ENCODE data around the gene MKNK2. TPM values are rescaled to one million over a fixed set of nuclear protein-coding genes. Genes with fewer than 3 reads are reported as not detected.

MKNK2 gene
- total and polyA plus RNA-seq, 2 experiments from 2014 or later: 28.9 to 78.6 TPM

GRCh38 chr19:2077398-2077797 lies 26.4 kb upstream of the MKNK2 start:
- Histone ChIP-seq H3K27me3 (replicated peaks; ENCODE audit: insufficient read depth) (no peaks in the 10 kb centered on the region), H3K4me2 (ENCODE audit: unreplicated experiment) (no peak overlapping the region), H3F3A (ENCODE audit: insufficient read depth) (no peaks in the 10 kb centered on the region), H3K9me3 (ENCODE audit: low read depth) (no peaks in the 10 kb centered on the region), H3K79me2 (ENCODE audit: insufficient read depth) (peaks cover 27% of the 10 kb centered on the region), H3K27ac (no peak overlapping the region), H3K36me3 (ENCODE audit: low read depth) (peaks cover 22% of the 10 kb centered on the region; the same call in 1 of the 2 replicates), H3K4me3 (no peak overlapping the region), H3K4me1 (ENCODE audit: insufficient read depth) (no peaks in the 10 kb centered on the region), H3K9ac (no peak overlapping the region), H2AFZ (no peak overlapping the region), H4K20me1 (ENCODE audit: insufficient read depth) (no peaks in the 10 kb centered on the region), H3K9me2 (ENCODE audit: insufficient read depth) (no peaks in the 10 kb centered on the region)
- WGBS, 2 experiments (ENCODE audit: low coverage in 1 of 2, low lambda C conversion rate in 2 of 2, missing lambda C conversion rate in 2 of 2): 93 to 98% methylated on average over 7 of the region's 7 CpGs
- in situ Hi-C loops (cut with MboI): no loop called here
- no peak for DNase-seq
- no peak for TF ChIP-seq EZH2 (IDR thresholded peaks at IDR 0.05; ENCODE audit: insufficient read depth, poor library complexity, severe bottlenecking)
- TF ChIP-seq EZH2phosphoT487 (IDR thresholded peaks at IDR 0.05; ENCODE audit: insufficient read depth, low read depth): no peak

DNA sequence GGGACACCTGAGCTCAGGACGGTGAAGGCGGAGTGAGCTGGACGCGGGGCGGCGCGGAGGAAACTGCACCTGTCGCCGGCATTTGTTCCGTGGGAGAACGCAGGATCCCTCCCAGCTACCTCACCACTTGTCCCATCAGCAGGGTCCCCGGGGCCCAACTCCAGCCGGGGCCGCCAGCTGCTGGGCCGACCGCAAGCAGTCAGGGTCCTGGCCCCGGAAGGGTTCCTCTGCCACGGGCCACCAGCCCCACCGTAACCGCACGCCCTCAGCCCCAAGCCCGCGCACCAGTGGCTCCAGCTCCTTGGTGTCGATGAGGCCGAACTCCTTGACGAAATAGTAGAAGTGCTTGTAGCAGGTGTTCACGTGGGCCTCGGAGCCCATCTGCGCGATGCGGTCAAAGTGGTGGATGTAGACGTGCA lies 25.5 kb upstream of the MKNK2 start:
- Histone ChIP-seq H3K27me3 (replicated peaks; ENCODE audit: insufficient read depth) (no peaks in the 10 kb centered on the region), H3K9ac (no peak overlapping the region), H3K79me2 (ENCODE audit: insufficient read depth) (peaks cover 21% of the 10 kb centered on the region), H3K4me1 (ENCODE audit: insufficient read depth) (no peaks in the 10 kb centered on the region), H3K9me3 (ENCODE audit: low read depth) (no peaks in the 10 kb centered on the region), H4K20me1 (ENCODE audit: insufficient read depth) (no peaks in the 10 kb centered on the region), H3K4me2 (ENCODE audit: unreplicated experiment) (no peak overlapping the region), H3K9me2 (ENCODE audit: insufficient read depth) (no peaks in the 10 kb centered on the region), H3K36me3 (ENCODE audit: low read depth) (peaks cover 27% of the 10 kb centered on the region; the same call in 1 of the 2 replicates), H2AFZ (no peak overlapping the region), H3F3A (ENCODE audit: insufficient read depth) (0 out of 2 replicates have a peak, but pooled peaks cover under 1% of the 10 kb centered on the region), H3K4me3 (no peak overlapping the region), H3K27ac (no peak overlapping the region)
- TF ChIP-seq EZH2 (IDR thresholded peaks at IDR 0.05; ENCODE audit: insufficient read depth, poor library complexity, severe bottlenecking) (no peak), EZH2phosphoT487 (IDR thresholded peaks at IDR 0.05; ENCODE audit: insufficient read depth, low read depth) (no peak)
- in situ Hi-C loops (cut with MboI): no loop called here
- 97 to 98% methylated on average over 31 to 32 of the region's 32 CpGs for WGBS, 2 experiments (ENCODE audit: low coverage in 1 of 2, low lambda C conversion rate in 2 of 2, missing lambda C conversion rate in 2 of 2)
- DNase-seq: no peak

- in situ Hi-C loops (cut with MboI): no loop called here
- H3K9ac ChIP-seq: no peak overlapping the region
- 0 out of 2 replicates have a peak, but pooled peaks cover 8% of the 10 kb centered on the region for H3F3A ChIP-seq (ENCODE audit: insufficient read depth)
- DNase-seq: no peak
- TF ChIP-seq EZH2phosphoT487 (IDR thresholded peaks at IDR 0.05; ENCODE audit: insufficient read depth, low read depth): no peak
- TF ChIP-seq EZH2 (IDR thresholded peaks at IDR 0.05; ENCODE audit: insufficient read depth, poor library complexity, severe bottlenecking): no peak
- no peak overlapping the region for H3K4me3 ChIP-seq
- H2AFZ ChIP-seq: no peak overlapping the region
- no peaks in the 10 kb centered on the region for H3K27me3 ChIP-seq (replicated peaks; ENCODE audit: insufficient read depth)
- no peaks in the 10 kb centered on the region for H3K4me1 ChIP-seq (ENCODE audit: insufficient read depth)
- H3K27ac ChIP-seq: no peak overlapping the region
- H4K20me1 ChIP-seq (ENCODE audit: insufficient read depth): no peaks in the 10 kb centered on the region
- H3K79me2 ChIP-seq (ENCODE audit: insufficient read depth): no peaks in the 10 kb centered on the region
- H3K9me3 ChIP-seq (ENCODE audit: low read depth): no peaks in the 10 kb centered on the region
- WGBS, 2 experiments (ENCODE audit: low coverage in 1 of 2, low lambda C conversion rate in 2 of 2, missing lambda C conversion rate in 2 of 2): 95% methylated on average over 28 to 32 of the region's 32 CpGs
- H3K36me3 ChIP-seq (ENCODE audit: low read depth): peaks cover 35% of the 10 kb centered on the region; the same call in 1 of the 2 replicates
- no peaks in the 10 kb centered on the region for H3K9me2 ChIP-seq (ENCODE audit: insufficient read depth)
- H3K4me2 ChIP-seq (ENCODE audit: unreplicated experiment): no peak overlapping the region
These were observed 21.9 kb upstream of the MKNK2 start for GRCh38 chr19:2072757-2073551.

DNA sequence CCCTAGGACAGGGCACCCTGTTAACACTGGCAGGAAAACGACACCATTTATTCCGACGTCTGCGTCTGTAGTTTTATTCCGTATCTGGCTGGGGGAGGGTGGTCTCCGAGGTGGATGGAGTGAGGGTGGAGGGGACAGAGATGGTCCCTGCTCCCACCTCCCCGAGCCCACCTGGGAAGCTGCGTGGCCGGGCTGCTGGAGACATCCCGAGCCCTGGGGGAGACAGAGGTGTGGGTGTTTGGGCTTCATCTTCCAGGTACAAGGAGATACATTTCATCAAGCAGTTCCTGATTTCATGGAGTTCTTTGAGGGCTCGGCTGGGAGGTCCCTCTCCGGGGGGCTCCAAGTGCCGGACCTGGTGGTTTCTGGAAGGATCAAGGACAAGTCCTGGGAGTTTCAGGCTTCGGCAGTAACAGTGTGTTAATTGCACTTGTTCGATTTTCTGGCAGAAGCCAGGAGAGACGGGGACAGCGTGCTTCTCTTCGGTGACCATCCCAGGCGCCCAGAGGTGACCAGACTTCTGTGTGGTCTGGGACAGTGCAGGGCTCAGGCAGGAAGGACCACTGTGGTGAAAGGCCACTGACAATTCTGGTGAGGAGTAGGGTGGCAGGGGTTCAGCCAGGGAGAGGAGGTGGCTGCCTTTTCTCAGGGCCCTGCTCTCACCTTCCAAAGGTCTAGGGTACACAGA lies 20.1 kb upstream of the MKNK2 start:
- Histone ChIP-seq H2AFZ (no peak overlapping the region), H3K27ac (no peak overlapping the region), H3K9me3 (ENCODE audit: low read depth) (no peaks in the 10 kb centered on the region), H3K4me1 (ENCODE audit: insufficient read depth) (no peaks in the 10 kb centered on the region), H3K4me2 (ENCODE audit: unreplicated experiment) (no peak overlapping the region), H3K36me3 (ENCODE audit: low read depth) (peaks cover 32% of the 10 kb centered on the region; the same call in 1 of the 2 replicates), H3K9me2 (ENCODE audit: insufficient read depth) (no peaks in the 10 kb centered on the region), H3K27me3 (replicated peaks; ENCODE audit: insufficient read depth) (no peaks in the 10 kb centered on the region), H4K20me1 (ENCODE audit: insufficient read depth) (no peaks in the 10 kb centered on the region), H3K4me3 (no peak overlapping the region), H3K79me2 (ENCODE audit: insufficient read depth) (no peaks in the 10 kb centered on the region), H3F3A (ENCODE audit: insufficient read depth) (0 out of 2 replicates have a peak, but pooled peaks cover 8% of the 10 kb centered on the region), H3K9ac (no peak overlapping the region)
- no peak for TF ChIP-seq EZH2phosphoT487 (IDR thresholded peaks at IDR 0.05; ENCODE audit: insufficient read depth, low read depth)
- no peak for TF ChIP-seq EZH2 (IDR thresholded peaks at IDR 0.05; ENCODE audit: insufficient read depth, poor library complexity, severe bottlenecking)
- 83 to 87% methylated on average over 19 of the region's 19 CpGs for whole genome bisulfite sequencing, 2 experiments (ENCODE audit: low coverage in 1 of 2, low lambda C conversion rate in 2 of 2, missing lambda C conversion rate in 2 of 2)
- no peak for DNase-seq
- in situ Hi-C loops (cut with MboI): no loop called here
